GM21576 (cell line): Measurements from ENCODE around the gene PARL.
"Not testable (repeated sequence)": the region's sequence is repeated elsewhere in the genome, so short reads cannot be mapped to it uniquely, and the experiment has no call there.

Experiments used
- ATAC-seq: cut with Tn5 transposase; IDR thresholded peaks from one replicate; pipeline ENCODE4 v1.9.1; 2021; ENCODE audit warnings: mild to moderate bottlenecking, moderate library complexity; ENCODE audit not compliant: unreplicated experiment

The PARL gene

DNA sequence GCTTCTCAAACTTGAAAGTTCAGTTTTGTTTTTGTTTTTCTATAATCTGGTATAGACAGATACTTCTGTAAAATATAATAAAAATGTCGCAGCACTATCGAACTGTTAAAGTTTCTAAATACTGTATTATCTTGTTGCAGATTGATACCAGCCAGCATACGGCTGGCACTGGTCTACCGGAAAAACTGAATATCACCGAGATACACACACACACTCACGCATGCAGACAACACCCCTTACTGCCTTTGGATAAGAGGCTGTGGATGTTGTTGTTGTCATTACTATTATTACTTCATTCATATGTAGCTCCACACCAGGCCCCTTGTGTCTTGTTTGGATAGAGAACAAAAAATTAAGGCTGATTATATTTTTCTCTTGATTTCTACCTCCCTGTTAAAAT is 91.7 kb downstream of the PARL start:
- ATAC-seq: no peak

DNA sequence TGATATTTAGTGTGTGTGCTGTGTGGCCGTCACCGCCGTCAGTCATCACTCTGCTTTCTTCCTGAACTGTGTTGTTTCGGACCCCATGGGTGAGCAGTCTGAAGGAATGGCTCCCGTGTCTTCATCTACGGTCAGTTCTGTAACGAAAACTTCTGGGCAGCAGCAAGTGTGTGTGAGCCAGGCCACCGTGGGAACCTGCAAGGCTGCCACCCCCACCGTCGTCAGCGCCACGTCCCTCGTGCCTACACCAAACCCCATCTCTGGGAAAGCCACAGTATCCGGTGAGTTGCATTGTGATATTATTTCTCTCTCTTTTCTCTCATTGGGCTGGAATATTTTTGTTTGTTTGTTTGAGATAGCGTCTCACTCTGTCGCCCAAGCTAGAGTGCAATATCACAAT is 94.0 kb downstream of the PARL start:
- ATAC-seq: no peak

DNA sequence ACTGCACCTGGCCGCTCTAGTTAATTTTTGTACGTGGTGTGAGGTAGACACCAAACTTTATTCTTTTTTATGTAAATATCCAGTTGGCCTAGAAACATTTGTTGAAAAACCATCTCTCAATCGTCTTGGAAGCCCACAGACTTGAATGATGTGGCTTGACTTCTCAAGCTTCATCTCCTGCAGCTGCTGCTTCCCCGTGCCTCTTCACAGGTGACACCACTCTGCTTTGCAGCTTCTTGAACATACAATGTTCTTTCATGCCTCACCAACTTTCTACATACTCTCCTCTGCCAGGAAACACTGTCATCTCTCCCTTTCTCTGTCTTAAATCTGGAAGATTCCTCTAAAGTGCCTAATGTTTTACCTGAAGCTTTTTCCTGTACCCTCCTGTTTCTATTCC is 94.9 kb downstream of the PARL start:
- no peak for ATAC-seq

DNA sequence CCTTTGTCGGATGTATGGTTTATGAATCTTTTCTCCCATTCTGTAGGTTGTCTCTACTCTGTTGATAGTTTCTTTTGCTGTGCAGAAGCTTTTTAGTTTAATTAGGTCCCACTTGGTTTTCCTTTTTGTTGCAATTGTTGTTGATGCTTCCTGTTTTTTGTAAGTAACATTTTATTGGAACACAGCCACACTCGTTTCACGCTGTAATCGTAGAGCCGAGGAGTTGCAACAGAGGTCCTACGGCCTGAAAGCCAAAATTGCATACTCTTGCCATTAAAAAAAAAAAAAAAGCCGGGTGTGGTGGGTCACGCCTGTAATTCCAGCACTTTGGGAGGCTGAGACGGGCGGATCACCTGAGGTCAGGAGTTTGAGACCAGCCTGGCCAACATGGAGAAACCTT is 100.2 kb downstream of the PARL start:
- ATAC-seq: not testable (repeated sequence)

- ATAC-seq: no peak
These were observed 102.0 kb downstream of the PARL start for GRCh38 chr3:183782576-183783276.

DNA sequence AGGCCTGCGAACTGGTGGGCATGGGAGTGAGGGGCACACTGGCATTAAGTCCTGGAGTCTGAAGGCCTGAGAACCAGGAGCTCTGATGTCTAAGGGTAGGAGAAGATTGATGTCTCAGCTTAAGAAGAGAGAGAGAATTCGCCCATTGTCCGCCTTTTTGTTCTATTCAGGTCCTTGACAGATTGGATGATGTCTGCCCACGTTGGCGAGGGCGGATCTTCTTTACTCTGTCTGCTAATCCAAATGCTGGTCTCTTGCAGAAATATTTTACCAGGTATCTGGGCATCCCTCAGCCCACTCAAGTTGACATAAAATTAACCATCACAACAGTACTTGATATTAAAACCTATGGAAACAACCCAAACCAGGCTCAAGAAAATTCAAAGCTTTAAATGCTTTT is 103.4 kb downstream of the PARL start:
- ATAC-seq: no peak

- no peak for ATAC-seq
These were observed 104.7 kb downstream of the PARL start for GRCh38 chr3:183779896-183780465.
